ENCODE measurements around the gene PIK3R6. TPM values are rescaled to one million over a fixed set of nuclear protein-coding genes. Genes with fewer than 3 reads are reported as not detected.
A peak's percentile ranks its signal among the peaks of the same experiment; 100 is the strongest.

The PIK3R6 gene
- total and polyA plus RNA-seq, 7 experiments from 2014 or later: 0.06 to 11.3 (median 0.43) TPM

DNA sequence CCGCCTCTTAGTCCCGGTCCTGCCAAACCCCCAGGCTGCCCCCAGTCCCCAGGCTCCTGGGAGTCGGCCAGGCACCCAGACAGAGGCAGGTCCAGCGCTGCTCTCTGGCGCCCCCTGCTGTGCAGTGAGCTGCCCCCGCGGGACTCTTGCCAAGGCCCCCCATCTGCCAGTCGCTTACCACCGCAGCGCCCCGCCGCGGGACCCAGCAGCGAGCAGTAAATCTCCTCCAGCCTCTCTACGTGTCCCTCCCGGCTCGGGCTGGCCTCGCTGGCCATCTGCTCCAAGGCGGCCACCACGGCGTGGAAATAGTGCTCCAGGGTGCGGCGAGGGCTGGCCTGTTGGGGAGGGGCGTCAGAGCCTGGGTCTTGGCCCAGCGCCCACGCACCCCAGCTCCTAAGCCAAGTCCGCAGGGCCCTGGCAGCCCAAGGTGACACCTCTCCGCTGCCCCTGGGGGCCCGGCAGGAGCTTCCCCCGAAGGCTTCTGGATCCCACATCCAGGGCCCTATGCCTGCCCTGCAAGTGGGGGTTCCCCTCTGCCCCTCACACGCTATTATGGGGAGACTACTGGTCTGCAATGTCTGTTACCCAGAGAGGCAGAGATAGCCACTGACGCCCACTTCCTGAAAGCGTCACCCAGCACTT, 34.6 kb downstream of the PIK3R6 start:
- DNase-seq: peak in 6 of 9 donors; percentile 4 to 53 (median 16)
- H3K9me3 Mint-ChIP-seq: peaks cover 0 to 3% (median 0%) of the 10 kb centered on the region in 11 donors
- POLR2A ChIA-PET: no interaction called here
- Histone ChIP-seq H3K9me3 (ENCODE audit: control insufficient read depth in 2 of 3, low read length in 3 of 3) (no peaks in the 10 kb centered on the region), H3K36me3 (ENCODE audit: control insufficient read depth in 2 of 3, insufficient read depth in 3 of 3, low read length in 3 of 3) (no peaks in the 10 kb centered on the region), H3K27ac (ENCODE audit: low read depth, low read length) (no peak overlapping the region), H3K4me1 (ENCODE audit: control insufficient read depth in 2 of 2, insufficient read depth in 2 of 2, low read length in 2 of 2) (no peaks in the 10 kb centered on the region), H3K4me3 (ENCODE audit: low read length) (no peak overlapping the region), H3K27me3 (ENCODE audit: control insufficient read depth in 2 of 2, insufficient read depth in 2 of 2, low read length in 2 of 2) (no peaks in the 10 kb centered on the region)
- no peak overlapping the region for H3K4me3 Mint-ChIP-seq
- H3K36me3 Mint-ChIP-seq: peaks cover 0 to 16% (median 4%) of the 10 kb centered on the region in 5 donors
- intact Hi-C loops (cut with micrococcal nuclease): no loop called here
- H3K27ac Mint-ChIP-seq: no peak overlapping the region
- CTCF ChIA-PET: interaction anchor here (0.6 kb wide), 1 partner anchor 146 kb away, joined by 5 read pairs; no protein-coding TSS in a partner anchor
- no peaks in the 10 kb centered on the region for H3K27me3 Mint-ChIP-seq
- no peaks in the 10 kb centered on the region for H3K4me1 Mint-ChIP-seq
- peak; percentile 38 for ATAC-seq

DNA sequence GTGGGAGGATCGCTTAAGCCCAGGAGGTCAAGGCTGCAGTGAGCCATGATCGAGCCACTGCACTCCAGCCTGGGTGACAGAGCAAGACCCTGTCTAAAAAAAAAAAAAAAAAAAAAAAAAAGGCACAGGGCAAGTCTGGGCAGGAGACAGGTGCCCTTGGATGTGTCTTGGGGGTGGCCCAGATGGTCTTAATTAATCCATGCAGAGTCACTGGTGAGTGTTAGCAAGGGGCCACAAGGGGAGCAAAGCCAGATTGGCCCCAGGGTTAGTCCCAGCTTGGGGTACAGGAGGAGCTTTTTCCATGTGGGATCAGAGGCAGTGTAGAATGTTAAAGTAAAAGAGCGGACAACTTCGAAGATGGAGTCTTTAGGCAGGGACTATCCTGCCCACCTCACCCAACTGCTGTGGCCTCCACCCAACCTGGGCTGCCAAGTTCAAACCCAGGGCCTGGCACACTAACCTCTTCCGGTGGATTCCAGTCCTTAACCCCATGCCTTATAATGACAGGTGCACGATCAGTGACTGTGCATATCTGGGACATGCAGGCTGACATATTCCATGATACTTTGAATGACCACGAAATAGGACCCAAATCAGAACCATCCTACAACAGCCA, 36.1 kb downstream of the PIK3R6 start:
- Mint-ChIP-seq H3K4me3 (no peak overlapping the region), H3K4me1 (no peaks in the 10 kb centered on the region), H3K36me3 (peaks cover 0 to 13% (median 4%) of the 10 kb centered on the region in 5 donors), H3K27ac (no peak overlapping the region), H3K27me3 (no peaks in the 10 kb centered on the region), H3K9me3 (peaks cover 0 to 3% (median 0%) of the 10 kb centered on the region in 11 donors)
- no peak overlapping the region for H3K27ac ChIP-seq (ENCODE audit: low read depth, low read length)
- no peaks in the 10 kb centered on the region for H3K36me3 ChIP-seq (ENCODE audit: control insufficient read depth in 2 of 3, insufficient read depth in 3 of 3, low read length in 3 of 3)
- ATAC-seq (no peak), DNase-seq (no peak)
- ChIA-PET POLR2A (no interaction called here), CTCF (no interaction called here)
- H3K4me3 ChIP-seq (ENCODE audit: low read length): no peak overlapping the region
- no peaks in the 10 kb centered on the region for H3K27me3 ChIP-seq (ENCODE audit: control insufficient read depth in 2 of 2, insufficient read depth in 2 of 2, low read length in 2 of 2)
- no peaks in the 10 kb centered on the region for H3K9me3 ChIP-seq (ENCODE audit: control insufficient read depth in 2 of 3, low read length in 3 of 3)
- intact Hi-C loops (cut with micrococcal nuclease): no loop called here
- no peaks in the 10 kb centered on the region for H3K4me1 ChIP-seq (ENCODE audit: control insufficient read depth in 2 of 2, insufficient read depth in 2 of 2, low read length in 2 of 2)

DNA sequence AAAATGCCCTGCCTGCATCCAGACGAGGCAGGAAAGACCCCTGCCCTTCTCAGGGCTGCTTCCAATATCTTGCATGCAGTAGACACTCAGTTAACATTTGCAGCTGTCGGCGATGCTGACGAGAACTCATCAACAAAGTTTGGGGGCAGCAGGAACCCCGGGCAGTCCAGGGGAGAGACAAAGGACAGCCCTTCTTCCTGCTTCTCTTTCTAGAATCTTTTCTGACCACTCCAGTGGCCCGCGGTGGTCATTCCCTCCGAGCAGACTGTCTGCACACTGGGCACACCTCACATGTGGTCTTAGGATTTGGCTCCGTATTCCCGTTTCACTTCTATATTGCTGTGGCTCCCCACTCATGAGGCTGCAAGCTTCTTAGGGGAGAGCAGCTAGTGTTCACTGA, 37.3 kb downstream of the PIK3R6 start:
- H3K27ac ChIP-seq (ENCODE audit: low read depth, low read length): no peak overlapping the region

DNA sequence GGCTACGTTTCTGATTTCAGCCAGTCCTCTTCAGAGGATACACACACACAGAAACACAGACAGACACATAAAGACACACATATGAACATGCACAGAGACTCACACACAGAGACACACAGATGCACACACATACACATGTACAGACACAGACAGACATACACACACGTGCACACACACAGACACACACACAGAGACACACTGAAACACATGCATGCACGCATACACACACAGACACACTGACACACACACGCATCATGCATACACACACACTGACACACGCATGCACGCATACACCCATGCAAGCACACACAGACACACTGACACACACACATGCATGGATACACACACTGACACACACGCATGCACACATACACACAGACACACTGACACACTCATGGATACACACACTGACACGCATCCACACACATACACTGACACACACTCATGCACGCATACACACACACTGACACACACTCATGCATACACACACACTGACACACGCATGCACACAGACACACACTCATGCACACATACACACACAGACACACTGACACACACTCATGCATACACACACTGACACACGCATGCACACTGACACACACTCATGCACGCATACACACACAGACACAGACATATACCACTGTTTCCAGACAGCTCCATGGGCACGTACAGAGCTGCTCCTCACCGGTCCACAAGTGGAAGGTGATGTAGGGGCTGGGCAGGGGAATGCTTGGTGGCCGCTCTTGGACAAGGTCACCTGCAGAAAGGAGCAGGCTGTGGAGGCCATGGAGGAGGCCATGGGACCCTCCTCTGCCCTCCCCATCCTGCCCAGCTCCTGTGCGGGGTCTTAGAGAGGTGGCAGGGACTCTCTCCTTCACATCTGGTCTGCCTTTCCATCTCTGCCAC, 38.2 kb downstream of the PIK3R6 start:
- H3K4me3 Mint-ChIP-seq: no peak overlapping the region
- no peak overlapping the region for H3K27ac ChIP-seq (ENCODE audit: low read depth, low read length)
- no peak overlapping the region for H3K4me3 ChIP-seq (ENCODE audit: low read length)
- intact Hi-C loops (cut with micrococcal nuclease): no loop called here
- peak overlapping the region in 1 of 9 donors; percentile 38 for H3K27ac Mint-ChIP-seq
- no peaks in the 10 kb centered on the region for H3K4me1 ChIP-seq (ENCODE audit: control insufficient read depth in 2 of 2, insufficient read depth in 2 of 2, low read length in 2 of 2)
- H3K9me3 ChIP-seq (ENCODE audit: control insufficient read depth in 2 of 3, low read length in 3 of 3): no peaks in the 10 kb centered on the region
- peaks cover 0 to 20% (median 3%) of the 10 kb centered on the region in 5 donors for H3K36me3 Mint-ChIP-seq
- no peaks in the 10 kb centered on the region for H3K27me3 ChIP-seq (ENCODE audit: control insufficient read depth in 2 of 2, insufficient read depth in 2 of 2, low read length in 2 of 2)
- ATAC-seq: no peak
- H3K4me1 Mint-ChIP-seq: no peaks in the 10 kb centered on the region
- peaks cover 0 to 5% (median 0%) of the 10 kb centered on the region in 11 donors for H3K9me3 Mint-ChIP-seq
- no peaks in the 10 kb centered on the region for H3K27me3 Mint-ChIP-seq
- ChIA-PET CTCF (no interaction called here), POLR2A (interaction anchor here (0.7 kb wide), 1 partner anchor 10 kb away, joined by 3 read pairs; no protein-coding TSS in a partner anchor)
- DNase-seq: no peak
- H3K36me3 ChIP-seq (ENCODE audit: control insufficient read depth in 2 of 3, insufficient read depth in 3 of 3, low read length in 3 of 3): no peaks in the 10 kb centered on the region

More for the DNA sequence above, 37.3 kb downstream of the PIK3R6 start:
- H3K27me3 Mint-ChIP-seq: no peaks in the 10 kb centered on the region
- H3K36me3 Mint-ChIP-seq: peaks cover 0 to 14% (median 0%) of the 10 kb centered on the region in 5 donors
- H3K4me1 ChIP-seq (ENCODE audit: control insufficient read depth in 2 of 2, insufficient read depth in 2 of 2, low read length in 2 of 2): no peaks in the 10 kb centered on the region
- H3K36me3 ChIP-seq (ENCODE audit: control insufficient read depth in 2 of 3, insufficient read depth in 3 of 3, low read length in 3 of 3): no peaks in the 10 kb centered on the region
- no peaks in the 10 kb centered on the region for H3K27me3 ChIP-seq (ENCODE audit: control insufficient read depth in 2 of 2, insufficient read depth in 2 of 2, low read length in 2 of 2)
- ATAC-seq: no peak
- DNase-seq: no peak
- H3K4me3 ChIP-seq (ENCODE audit: low read length): no peak overlapping the region
- H3K27ac Mint-ChIP-seq: no peak overlapping the region
- no peak overlapping the region for H3K4me3 Mint-ChIP-seq
- POLR2A ChIA-PET: no interaction called here
- intact Hi-C loops (cut with micrococcal nuclease): no loop called here
- H3K9me3 Mint-ChIP-seq: peaks cover 0 to under 1% (median 0%) of the 10 kb centered on the region in 11 donors
- H3K4me1 Mint-ChIP-seq: no peaks in the 10 kb centered on the region
- CTCF ChIA-PET: no interaction called here
- no peaks in the 10 kb centered on the region for H3K9me3 ChIP-seq (ENCODE audit: control insufficient read depth in 2 of 3, low read length in 3 of 3)

DNA sequence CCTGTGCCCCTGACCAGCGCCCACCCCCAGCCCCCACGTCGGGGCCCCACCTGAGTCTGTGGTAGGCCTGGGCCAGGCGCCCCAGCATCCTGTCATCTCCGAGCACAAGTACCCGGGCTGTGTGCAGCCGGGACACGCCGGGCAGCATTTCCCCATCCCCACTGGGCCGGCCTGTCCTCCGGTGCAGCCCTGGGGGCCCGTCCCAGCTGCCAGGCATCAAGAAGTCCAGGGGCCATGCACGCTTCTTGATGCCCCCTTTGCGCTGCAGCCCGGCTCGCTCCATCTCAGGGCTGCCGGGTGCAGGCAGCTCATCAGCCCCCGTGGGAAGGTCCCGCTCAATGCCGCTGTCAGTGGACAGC, 39.0 kb downstream of the PIK3R6 start:
- Mint-ChIP-seq H3K27me3 (no peaks in the 10 kb centered on the region), H3K4me3 (no peak overlapping the region), H3K9me3 (peaks cover 0 to 6% (median 0%) of the 10 kb centered on the region in 11 donors), H3K36me3 (peaks cover 0 to 22% (median 5%) of the 10 kb centered on the region in 5 donors), H3K27ac (no peak overlapping the region), H3K4me1 (no peaks in the 10 kb centered on the region)
- Histone ChIP-seq H3K9me3 (ENCODE audit: control insufficient read depth in 2 of 3, low read length in 3 of 3) (no peaks in the 10 kb centered on the region), H3K27me3 (ENCODE audit: control insufficient read depth in 2 of 2, insufficient read depth in 2 of 2, low read length in 2 of 2) (no peaks in the 10 kb centered on the region), H3K27ac (ENCODE audit: low read depth, low read length) (no peak overlapping the region), H3K4me3 (ENCODE audit: low read length) (no peak overlapping the region), H3K36me3 (ENCODE audit: control insufficient read depth in 2 of 3, insufficient read depth in 3 of 3, low read length in 3 of 3) (no peaks in the 10 kb centered on the region), H3K4me1 (ENCODE audit: control insufficient read depth in 2 of 2, insufficient read depth in 2 of 2, low read length in 2 of 2) (no peaks in the 10 kb centered on the region)
- ChIA-PET POLR2A (no interaction called here), CTCF (no interaction called here)
- intact Hi-C loops (cut with micrococcal nuclease): no loop called here
- ATAC-seq: no peak
- no peak for DNase-seq

DNA sequence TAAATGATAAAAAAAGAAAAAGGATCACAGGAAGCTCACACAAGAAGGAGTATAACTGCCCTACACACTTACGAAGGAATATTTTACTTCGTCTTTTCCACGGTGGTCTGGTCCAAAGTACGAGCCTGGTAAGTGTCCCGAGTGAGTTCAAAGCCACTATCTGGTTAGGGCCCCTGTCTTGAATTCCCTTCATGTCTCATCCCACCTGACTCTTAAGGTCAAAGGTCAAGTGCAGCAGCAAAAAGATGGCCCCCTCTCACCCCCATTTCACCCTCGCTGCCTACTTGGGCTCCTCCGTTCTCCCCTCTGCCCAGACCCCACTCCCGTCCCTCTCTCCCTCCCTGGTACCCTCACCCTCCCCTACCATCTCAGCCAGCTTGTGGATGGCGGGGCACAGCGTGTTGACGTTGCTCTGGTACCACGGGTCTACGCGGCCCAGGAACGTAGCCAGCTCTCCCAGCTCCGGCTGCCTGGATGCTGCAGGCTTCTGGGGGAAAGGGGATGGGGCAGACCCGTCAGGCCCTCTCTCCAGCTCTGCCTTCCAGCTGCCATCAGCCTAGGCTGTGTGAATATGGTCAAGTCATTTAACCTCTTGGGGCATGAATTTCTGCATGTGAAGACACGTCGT, 40.6 kb downstream of the PIK3R6 start:
- ChIA-PET POLR2A (interaction anchor here (0.6 kb wide), 1 partner anchor 1686 kb away, joined by 3 read pairs; no protein-coding TSS in a partner anchor), CTCF (no interaction called here)
- H3K9me3 Mint-ChIP-seq: peaks cover 0 to 6% (median 0%) of the 10 kb centered on the region in 11 donors
- no peaks in the 10 kb centered on the region for H3K27me3 Mint-ChIP-seq
- no peaks in the 10 kb centered on the region for H3K4me1 Mint-ChIP-seq
- H3K36me3 Mint-ChIP-seq: peaks cover 4 to 27% (median 11%) of the 10 kb centered on the region in 5 donors
- Histone ChIP-seq H3K27me3 (ENCODE audit: control insufficient read depth in 2 of 2, insufficient read depth in 2 of 2, low read length in 2 of 2) (no peaks in the 10 kb centered on the region), H3K4me3 (ENCODE audit: low read length) (no peak overlapping the region), H3K4me1 (ENCODE audit: control insufficient read depth in 2 of 2, insufficient read depth in 2 of 2, low read length in 2 of 2) (no peaks in the 10 kb centered on the region), H3K9me3 (ENCODE audit: control insufficient read depth in 2 of 3, low read length in 3 of 3) (no peaks in the 10 kb centered on the region), H3K36me3 (ENCODE audit: control insufficient read depth in 2 of 3, insufficient read depth in 3 of 3, low read length in 3 of 3) (no peaks in the 10 kb centered on the region), H3K27ac (ENCODE audit: low read depth, low read length) (no peak overlapping the region)
- peak overlapping the region in 1 of 9 donors; percentile 33 for H3K27ac Mint-ChIP-seq
- no peak overlapping the region for H3K4me3 Mint-ChIP-seq
- ATAC-seq (no peak), DNase-seq (no peak)
- intact Hi-C loops (cut with micrococcal nuclease): no loop called here

All from naive thymus-derived CD4-positive, alpha-beta T cell (primary cell).